ENCODE data around the gene ADD1.

GRCh38 chr4:2927016-2927695, 83.5 kb downstream of the ADD1 start:
- TF ChIP-seq, protein P1, sequence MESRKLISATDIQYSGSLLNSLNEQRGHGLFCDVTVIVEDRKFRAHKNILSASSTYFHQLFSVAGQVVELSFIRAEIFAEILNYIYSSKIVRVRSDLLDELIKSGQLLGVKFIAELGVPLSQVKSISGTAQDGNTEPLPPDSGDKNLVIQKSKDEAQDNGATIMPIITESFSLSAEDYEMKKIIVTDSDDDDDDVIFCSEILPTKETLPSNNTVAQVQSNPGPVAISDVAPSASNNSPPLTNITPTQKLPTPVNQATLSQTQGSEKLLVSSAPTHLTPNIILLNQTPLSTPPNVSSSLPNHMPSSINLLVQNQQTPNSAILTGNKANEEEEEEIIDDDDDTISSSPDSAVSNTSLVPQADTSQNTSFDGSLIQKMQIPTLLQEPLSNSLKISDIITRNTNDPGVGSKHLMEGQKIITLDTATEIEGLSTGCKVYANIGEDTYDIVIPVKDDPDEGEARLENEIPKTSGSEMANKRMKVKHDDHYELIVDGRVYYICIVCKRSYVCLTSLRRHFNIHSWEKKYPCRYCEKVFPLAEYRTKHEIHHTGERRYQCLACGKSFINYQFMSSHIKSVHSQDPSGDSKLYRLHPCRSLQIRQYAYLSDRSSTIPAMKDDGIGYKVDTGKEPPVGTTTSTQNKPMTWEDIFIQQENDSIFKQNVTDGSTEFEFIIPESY (IDR thresholded peaks at IDR 0.05), result no peak
- TF ChIP-seq, protein P2, sequence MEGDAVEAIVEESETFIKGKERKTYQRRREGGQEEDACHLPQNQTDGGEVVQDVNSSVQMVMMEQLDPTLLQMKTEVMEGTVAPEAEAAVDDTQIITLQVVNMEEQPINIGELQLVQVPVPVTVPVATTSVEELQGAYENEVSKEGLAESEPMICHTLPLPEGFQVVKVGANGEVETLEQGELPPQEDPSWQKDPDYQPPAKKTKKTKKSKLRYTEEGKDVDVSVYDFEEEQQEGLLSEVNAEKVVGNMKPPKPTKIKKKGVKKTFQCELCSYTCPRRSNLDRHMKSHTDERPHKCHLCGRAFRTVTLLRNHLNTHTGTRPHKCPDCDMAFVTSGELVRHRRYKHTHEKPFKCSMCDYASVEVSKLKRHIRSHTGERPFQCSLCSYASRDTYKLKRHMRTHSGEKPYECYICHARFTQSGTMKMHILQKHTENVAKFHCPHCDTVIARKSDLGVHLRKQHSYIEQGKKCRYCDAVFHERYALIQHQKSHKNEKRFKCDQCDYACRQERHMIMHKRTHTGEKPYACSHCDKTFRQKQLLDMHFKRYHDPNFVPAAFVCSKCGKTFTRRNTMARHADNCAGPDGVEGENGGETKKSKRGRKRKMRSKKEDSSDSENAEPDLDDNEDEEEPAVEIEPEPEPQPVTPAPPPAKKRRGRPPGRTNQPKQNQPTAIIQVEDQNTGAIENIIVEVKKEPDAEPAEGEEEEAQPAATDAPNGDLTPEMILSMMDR (IDR thresholded peaks at IDR 0.05; ENCODE audit: low read depth, low read length, missing input control), result no peak
- TF ChIP-seq SP1 (IDR thresholded peaks at IDR 0.05) (no peak), EGR1 (IDR thresholded peaks at IDR 0.05; ENCODE audit: low read depth in 2 of 2) (no peak), NR2F2 (IDR thresholded peaks at IDR 0.05) (no peak), FOXA1 (IDR thresholded peaks at IDR 0.05) (no peak), YY1 (IDR thresholded peaks at IDR 0.05) (no peak), GABPA (IDR thresholded peaks at IDR 0.05 in 1 of 2, conservative IDR thresholded peaks at IDR 0.05 in 1 of 2) (no peak), REST (IDR thresholded peaks at IDR 0.05) (no peak)
- TF ChIP-seq, protein P3, sequence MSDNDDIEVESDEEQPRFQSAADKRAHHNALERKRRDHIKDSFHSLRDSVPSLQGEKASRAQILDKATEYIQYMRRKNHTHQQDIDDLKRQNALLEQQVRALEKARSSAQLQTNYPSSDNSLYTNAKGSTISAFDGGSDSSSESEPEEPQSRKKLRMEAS (IDR thresholded peaks at IDR 0.05), result no peak
